ENCODE results near the gene ARHGAP21.

DNA sequence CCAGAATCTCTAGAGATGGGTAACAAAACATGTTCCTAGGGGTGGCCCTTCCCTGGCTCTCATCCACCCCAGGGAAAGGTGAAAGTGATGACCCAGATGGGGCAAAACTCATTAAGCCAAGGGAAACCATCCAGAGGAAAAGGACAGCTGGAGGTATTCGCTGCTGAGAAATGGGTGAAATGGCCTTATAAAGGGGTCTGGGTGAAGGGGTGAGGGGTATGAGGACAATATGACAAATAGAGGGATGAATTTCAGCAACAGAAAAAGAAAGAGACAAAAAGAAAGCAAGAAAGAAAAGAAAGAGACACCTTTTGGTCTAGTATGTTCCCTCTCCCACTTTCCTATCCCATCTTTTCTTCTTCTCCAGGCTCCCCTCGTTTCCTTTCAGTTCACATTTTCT, 26.6 kb downstream of the ARHGAP21 start:
- TF ChIP-seq, protein P1, sequence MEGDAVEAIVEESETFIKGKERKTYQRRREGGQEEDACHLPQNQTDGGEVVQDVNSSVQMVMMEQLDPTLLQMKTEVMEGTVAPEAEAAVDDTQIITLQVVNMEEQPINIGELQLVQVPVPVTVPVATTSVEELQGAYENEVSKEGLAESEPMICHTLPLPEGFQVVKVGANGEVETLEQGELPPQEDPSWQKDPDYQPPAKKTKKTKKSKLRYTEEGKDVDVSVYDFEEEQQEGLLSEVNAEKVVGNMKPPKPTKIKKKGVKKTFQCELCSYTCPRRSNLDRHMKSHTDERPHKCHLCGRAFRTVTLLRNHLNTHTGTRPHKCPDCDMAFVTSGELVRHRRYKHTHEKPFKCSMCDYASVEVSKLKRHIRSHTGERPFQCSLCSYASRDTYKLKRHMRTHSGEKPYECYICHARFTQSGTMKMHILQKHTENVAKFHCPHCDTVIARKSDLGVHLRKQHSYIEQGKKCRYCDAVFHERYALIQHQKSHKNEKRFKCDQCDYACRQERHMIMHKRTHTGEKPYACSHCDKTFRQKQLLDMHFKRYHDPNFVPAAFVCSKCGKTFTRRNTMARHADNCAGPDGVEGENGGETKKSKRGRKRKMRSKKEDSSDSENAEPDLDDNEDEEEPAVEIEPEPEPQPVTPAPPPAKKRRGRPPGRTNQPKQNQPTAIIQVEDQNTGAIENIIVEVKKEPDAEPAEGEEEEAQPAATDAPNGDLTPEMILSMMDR (conservative IDR thresholded peaks at IDR 0.05; ENCODE audit: low read length): no peak
- TF ChIP-seq EZH2phosphoT487 (IDR thresholded peaks at IDR 0.05; ENCODE audit: borderline replicate concordance): no peak

Measured in Loucy (cell line).